Testis (tissue), 2 donors: ENCODE results near the gene PRF1.

ENCODE experiments used
- CTCF ChIP-seq, 3 experiments: fragments of 450-650 bp in 2 of 3; fragments of 200-600 bp in 1 of 3; sonication (generic) in 1 of 3; IDR thresholded peaks; one replicate each; pipeline ENCODE4 v1.5.1; 2016 to 2019; ENCODE audit warnings: antibody characterized with exemption in 3 of 3, mild to moderate bottlenecking in 2 of 3, moderate library complexity in 1 of 3
- POLR2A ChIP-seq: fragments of 450-650 bp; IDR thresholded peaks from one replicate; pipeline ENCODE4 v1.6.1; 2017; ENCODE audit warnings: antibody characterized with exemption, mild to moderate bottlenecking, moderate library complexity

- no peak for TF ChIP-seq CTCF (IDR thresholded peaks at IDR 0.05)
- TF ChIP-seq POLR2A, result no peak
These were observed 40.3 kb downstream of the PRF1 start for GRCh38 chr10:70562036-70562755.
